ENCODE measurements around the gene SF3B5.

- no peak for TF ChIP-seq POLR2AphosphoS5 (IDR thresholded peaks at IDR 0.05)
- TF ChIP-seq CTCF (IDR thresholded peaks at IDR 0.05), result no peak
- no peak for TF ChIP-seq POLR2A (IDR thresholded peaks at IDR 0.05)
These were observed 26.6 kb downstream of the SF3B5 start for GRCh38 chr6:144068794-144069193.

All from transverse colon (tissue), 4 donors.